Progenitor cell of endocrine pancreas (in vitro differentiated cells): ENCODE results near the gene AMDHD2. TPM values are rescaled to one million over a fixed set of nuclear protein-coding genes. Genes with fewer than 3 reads are reported as not detected.
A peak's percentile ranks its signal among the peaks of the same experiment; 100 is the strongest.

Experiments used
- DNase-seq: peaks from one replicate; pipeline ENCODE4 v3.0.0; 2021; ENCODE audit warnings: low spot score; ENCODE audit not compliant: unreplicated experiment
- H3K27ac Mint-ChIP-seq: 2 replicates; pipeline ENCODE4 v1.8.0; 2021; ENCODE audit warnings: mild to moderate bottlenecking, moderate library complexity, mixed read lengths
- H3K27me3 Mint-ChIP-seq: 2 replicates; pipeline ENCODE4 v1.8.0; 2021; ENCODE audit warnings: mixed read lengths
- H3K36me3 Mint-ChIP-seq: 2 replicates; pipeline ENCODE4 v1.8.0; 2022; ENCODE audit warnings: mixed read lengths; ENCODE audit not compliant: insufficient read depth
- H3K4me1 Mint-ChIP-seq: 2 replicates; pipeline ENCODE4 v1.8.0; 2021; ENCODE audit warnings: low read depth, mixed read lengths
- H3K4me3 Mint-ChIP-seq: 2 replicates; pipeline ENCODE4 v1.8.0; 2021; ENCODE audit warnings: low read depth, mild to moderate bottlenecking, moderate library complexity, mixed read lengths
- H3K9me3 Mint-ChIP-seq: 2 replicates; pipeline ENCODE4 v1.8.0; 2021; ENCODE audit warnings: low read depth, mixed read lengths
- total RNA-seq: library from RNA; stranded (reverse); gene quantifications from 2 replicates; pipeline ENCODE4 v1.2.1, GENCODE V29; 2021
- TF ChIP-seq, protein P1 (sequence below): fragments of 200-600 bp; sonication (generic); IDR thresholded peaks from one replicate; pipeline ENCODE4 v1.5.0; 2021; ENCODE audit warnings: antibody characterized with exemption, mild to moderate bottlenecking; ENCODE audit not compliant: unreplicated experiment

AMDHD2 gene
- total RNA-seq, 1 donor from 2014 or later, result 40.8 TPM

- Mint-ChIP-seq H3K4me3 (no peak overlapping the region), H3K27me3 (no peaks in the 10 kb centered on the region), H3K27ac (no peak overlapping the region), H3K36me3 (peaks cover 3% of the 10 kb centered on the region), H3K4me1 (no peaks in the 10 kb centered on the region), H3K9me3 (no peaks in the 10 kb centered on the region)
- TF ChIP-seq, protein P1, sequence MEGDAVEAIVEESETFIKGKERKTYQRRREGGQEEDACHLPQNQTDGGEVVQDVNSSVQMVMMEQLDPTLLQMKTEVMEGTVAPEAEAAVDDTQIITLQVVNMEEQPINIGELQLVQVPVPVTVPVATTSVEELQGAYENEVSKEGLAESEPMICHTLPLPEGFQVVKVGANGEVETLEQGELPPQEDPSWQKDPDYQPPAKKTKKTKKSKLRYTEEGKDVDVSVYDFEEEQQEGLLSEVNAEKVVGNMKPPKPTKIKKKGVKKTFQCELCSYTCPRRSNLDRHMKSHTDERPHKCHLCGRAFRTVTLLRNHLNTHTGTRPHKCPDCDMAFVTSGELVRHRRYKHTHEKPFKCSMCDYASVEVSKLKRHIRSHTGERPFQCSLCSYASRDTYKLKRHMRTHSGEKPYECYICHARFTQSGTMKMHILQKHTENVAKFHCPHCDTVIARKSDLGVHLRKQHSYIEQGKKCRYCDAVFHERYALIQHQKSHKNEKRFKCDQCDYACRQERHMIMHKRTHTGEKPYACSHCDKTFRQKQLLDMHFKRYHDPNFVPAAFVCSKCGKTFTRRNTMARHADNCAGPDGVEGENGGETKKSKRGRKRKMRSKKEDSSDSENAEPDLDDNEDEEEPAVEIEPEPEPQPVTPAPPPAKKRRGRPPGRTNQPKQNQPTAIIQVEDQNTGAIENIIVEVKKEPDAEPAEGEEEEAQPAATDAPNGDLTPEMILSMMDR, result no peak
- no peak for DNase-seq
Measured at GRCh38 chr16:2501946-2502895, 17.9 kb upstream of the AMDHD2 start.

DNA sequence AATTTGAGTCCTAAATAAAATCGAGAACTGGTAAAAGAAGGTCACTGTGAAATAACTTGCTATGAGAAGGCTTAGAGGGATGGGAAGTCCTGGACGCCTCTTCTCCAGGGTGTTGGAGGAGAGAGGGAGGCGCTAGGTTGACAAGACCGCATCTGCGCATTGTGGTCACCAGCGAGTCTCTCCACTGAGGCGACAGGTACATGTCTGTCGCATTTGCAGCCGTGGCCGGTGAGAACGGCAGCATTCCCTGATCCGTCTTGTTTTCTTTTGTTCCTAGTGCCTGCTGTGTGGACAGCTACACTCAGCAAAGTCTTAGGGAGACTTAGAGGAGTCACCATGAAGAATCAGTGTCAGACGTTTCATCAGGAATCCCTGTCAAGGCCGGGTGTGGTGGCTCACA lies 14.5 kb upstream of the AMDHD2 start:
- TF ChIP-seq, protein P1, result no peak
- peak overlapping the region; percentile 59 for H3K27ac Mint-ChIP-seq
- DNase-seq, result no peak
- H3K27me3 Mint-ChIP-seq, result no peaks in the 10 kb centered on the region
- H3K9me3 Mint-ChIP-seq, result no peaks in the 10 kb centered on the region
- no peaks in the 10 kb centered on the region for H3K4me1 Mint-ChIP-seq
- no peak overlapping the region for H3K4me3 Mint-ChIP-seq
- H3K36me3 Mint-ChIP-seq, result peaks cover 3% of the 10 kb centered on the region

DNA sequence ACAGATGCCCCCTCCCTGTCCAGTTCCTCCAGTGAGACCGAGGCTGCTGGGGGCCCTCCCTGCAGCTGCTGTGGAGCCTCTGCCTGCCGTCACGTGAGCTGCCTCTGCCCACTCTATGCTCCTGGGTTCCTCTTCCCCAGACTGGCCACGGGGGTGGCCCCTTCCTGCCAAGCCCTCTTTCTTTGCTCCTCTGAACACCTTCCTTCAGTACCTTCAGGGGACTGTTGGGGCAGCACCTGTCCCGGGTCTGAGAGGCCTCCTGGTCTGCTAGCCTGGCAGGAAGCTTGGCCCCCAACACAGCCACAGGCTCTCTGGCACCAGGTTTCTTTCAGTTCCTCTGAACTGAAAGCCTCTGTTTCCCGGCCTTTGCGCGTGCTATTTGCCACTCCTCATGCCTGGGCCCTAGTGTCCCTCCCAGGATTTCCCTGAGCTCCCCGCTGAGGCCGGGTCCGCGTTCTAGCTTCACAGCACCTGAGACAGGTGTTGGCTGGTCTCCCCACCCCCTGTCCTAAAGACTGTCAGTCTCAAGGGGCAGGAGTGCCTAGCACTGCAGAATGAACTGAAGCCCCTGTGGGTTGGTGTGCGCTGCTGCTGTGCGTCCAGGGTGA lies 13.0 kb upstream of the AMDHD2 start:
- TF ChIP-seq, protein P1, result no peak
- H3K27me3 Mint-ChIP-seq, result no peaks in the 10 kb centered on the region
- H3K27ac Mint-ChIP-seq, result no peak overlapping the region
- no peak for DNase-seq
- H3K4me1 Mint-ChIP-seq, result peaks cover 2% of the 10 kb centered on the region
- H3K9me3 Mint-ChIP-seq, result no peaks in the 10 kb centered on the region
- no peak overlapping the region for H3K4me3 Mint-ChIP-seq
- H3K36me3 Mint-ChIP-seq, result peaks cover 3% of the 10 kb centered on the region

DNA sequence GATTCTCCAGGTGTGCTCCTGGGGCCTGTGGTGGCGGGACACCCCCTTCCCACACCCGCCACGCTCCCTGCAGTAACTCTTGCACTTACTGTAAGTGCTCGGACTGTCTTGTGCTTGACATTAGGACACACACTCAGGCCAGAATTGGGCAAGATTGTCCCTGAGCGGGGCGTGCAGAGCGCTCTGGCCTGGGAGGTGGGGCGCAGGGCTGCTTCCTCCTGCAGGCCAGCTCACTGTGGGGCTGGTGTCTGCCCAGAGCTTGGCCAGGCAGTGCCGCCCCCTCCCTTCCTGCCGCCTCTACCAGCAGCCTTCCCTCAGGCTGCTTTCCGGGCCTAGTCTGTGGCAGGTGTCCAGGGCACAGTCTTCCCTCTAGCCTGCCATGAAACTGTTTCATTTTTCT lies 12.5 kb upstream of the AMDHD2 start:
- Mint-ChIP-seq H3K27ac (no peak overlapping the region), H3K4me1 (peaks cover 7% of the 10 kb centered on the region), H3K9me3 (no peaks in the 10 kb centered on the region), H3K4me3 (no peak overlapping the region), H3K36me3 (peaks cover 3% of the 10 kb centered on the region), H3K27me3 (no peaks in the 10 kb centered on the region)
- DNase-seq, result no peak
- TF ChIP-seq, protein P1, result no peak

DNA sequence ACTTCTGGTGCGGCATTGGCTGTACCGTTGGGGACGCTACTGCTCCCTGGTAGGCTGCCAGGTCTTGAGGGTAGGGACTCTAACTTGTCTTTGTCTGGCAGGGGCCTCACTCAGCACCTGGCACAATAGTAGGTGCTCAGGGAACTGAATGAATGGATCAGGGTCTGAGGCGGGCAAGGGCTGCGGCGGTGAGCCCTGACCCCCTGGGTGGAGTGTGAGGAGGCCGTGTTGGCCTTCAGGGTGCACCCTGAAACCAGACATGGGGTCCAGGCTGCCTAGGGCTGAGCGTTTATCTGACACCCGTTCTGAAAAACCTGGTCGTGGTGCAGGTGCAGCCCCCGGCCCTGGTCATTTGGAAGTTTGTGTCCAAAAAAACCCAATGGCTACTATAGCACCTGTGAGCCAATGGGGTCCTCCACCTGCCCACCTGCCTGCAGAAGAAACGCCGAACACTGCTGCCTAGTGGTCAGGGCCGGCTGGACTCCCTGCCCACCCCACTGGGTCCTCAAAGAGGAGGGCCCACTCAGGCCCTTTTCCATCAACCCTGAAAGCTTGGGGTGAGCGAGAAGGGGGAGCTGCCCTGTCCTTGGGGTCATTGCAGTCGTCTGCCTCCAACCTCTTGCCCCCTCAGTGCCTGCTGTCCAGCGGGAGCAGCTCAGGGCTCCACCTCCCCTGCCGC lies 11.3 kb upstream of the AMDHD2 start:
- H3K27me3 Mint-ChIP-seq, result no peaks in the 10 kb centered on the region
- peaks cover 3% of the 10 kb centered on the region for H3K36me3 Mint-ChIP-seq
- H3K4me3 Mint-ChIP-seq, result no peak overlapping the region
- no peaks in the 10 kb centered on the region for H3K9me3 Mint-ChIP-seq
- peaks cover 13% of the 10 kb centered on the region for H3K4me1 Mint-ChIP-seq
- TF ChIP-seq, protein P1, result no peak
- H3K27ac Mint-ChIP-seq, result no peak overlapping the region
- no peak for DNase-seq
